SK-N-SH treated with all-trans-retinoic acid at 6 μM for 48 hours (cell line): Measurements from ENCODE around the gene YAF2.

Experiments used
- ATAC-seq: fragments of 200-7000 bp; cut with Tn5 transposase; 3 replicates; pipeline ENCODE4 v1.9.1; 2020; ENCODE audit warnings: mild to moderate bottlenecking, moderate library complexity
- ARNTL ChIP-seq: fragments of 450-650 bp; formaldehyde crosslinking; IDR thresholded peaks from 2 replicates; pipeline ENCODE4 v1.5.0; 2020; ENCODE audit warnings: low read depth, mild to moderate bottlenecking, moderate library complexity, borderline replicate concordance
- BACH2 ChIP-seq: fragments of 250-450 bp; sonication (Bioruptor Pico); IDR thresholded peaks from 2 replicates; pipeline ENCODE4 v1.9.0; 2021; ENCODE audit warnings: mild to moderate bottlenecking, borderline replicate concordance
- CREB5 ChIP-seq: fragments of 250-450 bp; sonication (Bioruptor Pico); IDR thresholded peaks from 2 replicates; pipeline ENCODE4 v1.5.1; 2020; ENCODE audit warnings: low read depth, mild to moderate bottlenecking, moderate library complexity
- CSDC2 ChIP-seq: fragments of 250-450 bp; sonication (Bioruptor Pico); IDR thresholded peaks from 2 replicates; pipeline ENCODE4 v1.5.0; 2020; ENCODE audit warnings: mild to moderate bottlenecking, moderate library complexity
- ESRRG ChIP-seq: fragments of 250-450 bp; sonication (Bioruptor Pico); IDR thresholded peaks from 2 replicates; pipeline ENCODE4 v1.6.1; 2021; ENCODE audit warnings: mild to moderate bottlenecking
- GLIS3 ChIP-seq: fragments of 250-450 bp; sonication (Bioruptor Pico); IDR thresholded peaks from 2 replicates; pipeline ENCODE4 v1.5.0; 2020; ENCODE audit warnings: mild to moderate bottlenecking, moderate library complexity
- ISL1 ChIP-seq: fragments of 250-450 bp; sonication (Bioruptor Pico); IDR thresholded peaks from 2 replicates; pipeline ENCODE4 v2.1.2; 2022; ENCODE audit warnings: mild to moderate bottlenecking, moderate library complexity
- OSR1 ChIP-seq: fragments of 250-450 bp; sonication (Bioruptor Pico); IDR thresholded peaks from 2 replicates; pipeline ENCODE4 v1.8.0; 2022; ENCODE audit warnings: moderate library complexity, mild to moderate bottlenecking, inconsistent platforms
- PATZ1 ChIP-seq: fragments of 250-450 bp; sonication (Bioruptor Pico); IDR thresholded peaks from 2 replicates; pipeline ENCODE4 v1.8.0; 2020; ENCODE audit warnings: mild to moderate bottlenecking, moderate library complexity, borderline replicate concordance
- PPARA ChIP-seq: fragments of 250-450 bp; sonication (Bioruptor Pico); IDR thresholded peaks from 2 replicates; pipeline ENCODE4 v1.5.0; 2020; ENCODE audit warnings: mild to moderate bottlenecking, borderline replicate concordance
- RARB ChIP-seq: fragments of 250-450 bp; sonication (Bioruptor Pico); IDR thresholded peaks from 2 replicates; pipeline ENCODE4 v1.8.0; 2021; ENCODE audit warnings: mild to moderate bottlenecking, moderate library complexity
- SNAI2 ChIP-seq: fragments of 250-450 bp; sonication (Bioruptor Pico); IDR thresholded peaks from 2 replicates; pipeline ENCODE4 v1.5.0; 2020; ENCODE audit warnings: mild to moderate bottlenecking, moderate library complexity
- TCF4 ChIP-seq: fragments of 250-450 bp; sonication (Bioruptor Pico); IDR thresholded peaks from 2 replicates; pipeline ENCODE4 v1.8.0; 2021; ENCODE audit warnings: mild to moderate bottlenecking, moderate library complexity, borderline replicate concordance
- ZC3H10 ChIP-seq: fragments of 250-450 bp; sonication (Bioruptor Pico); IDR thresholded peaks from 2 replicates; pipeline ENCODE4 v1.5.1; 2021; ENCODE audit warnings: mild to moderate bottlenecking, moderate library complexity
- ZFP3 ChIP-seq: fragments of 250-450 bp; sonication (Bioruptor Pico); IDR thresholded peaks from 2 replicates; pipeline ENCODE4 v1.5.0; 2020; ENCODE audit warnings: mild to moderate bottlenecking, moderate library complexity
- ZFP30 ChIP-seq: fragments of 450-650 bp; formaldehyde crosslinking; IDR thresholded peaks from 2 replicates; pipeline ENCODE4 v1.5.0; 2022; ENCODE audit warnings: mild to moderate bottlenecking, moderate library complexity
- ZNF565 ChIP-seq: fragments of 450-650 bp; formaldehyde crosslinking; conservative IDR thresholded peaks from 2 replicates; pipeline ENCODE4 v1.5.0; 2020; ENCODE audit warnings: low read depth, mild to moderate bottlenecking, moderate library complexity
- ZNF70 ChIP-seq: fragments of 450-650 bp; formaldehyde crosslinking; IDR thresholded peaks from 2 replicates; pipeline ENCODE4 v1.5.0; 2020; ENCODE audit warnings: mild to moderate bottlenecking, moderate library complexity
- ZNF8 ChIP-seq: fragments of 450-650 bp; formaldehyde crosslinking; IDR thresholded peaks from 2 replicates; pipeline ENCODE4 v1.5.0; 2020; ENCODE audit warnings: mild to moderate bottlenecking, moderate library complexity
- TF ChIP-seq, protein P1 (sequence below): fragments of 250-450 bp; sonication (Bioruptor Pico); IDR thresholded peaks from 2 replicates; pipeline ENCODE4 v1.5.0; 2020; ENCODE audit warnings: mild to moderate bottlenecking, moderate library complexity
- TF ChIP-seq, protein P2 (sequence below): fragments of 250-450 bp; sonication (Bioruptor Pico); IDR thresholded peaks from 2 replicates; pipeline ENCODE4 v1.5.1; 2021; ENCODE audit warnings: mild to moderate bottlenecking, moderate library complexity

Gene YAF2

DNA sequence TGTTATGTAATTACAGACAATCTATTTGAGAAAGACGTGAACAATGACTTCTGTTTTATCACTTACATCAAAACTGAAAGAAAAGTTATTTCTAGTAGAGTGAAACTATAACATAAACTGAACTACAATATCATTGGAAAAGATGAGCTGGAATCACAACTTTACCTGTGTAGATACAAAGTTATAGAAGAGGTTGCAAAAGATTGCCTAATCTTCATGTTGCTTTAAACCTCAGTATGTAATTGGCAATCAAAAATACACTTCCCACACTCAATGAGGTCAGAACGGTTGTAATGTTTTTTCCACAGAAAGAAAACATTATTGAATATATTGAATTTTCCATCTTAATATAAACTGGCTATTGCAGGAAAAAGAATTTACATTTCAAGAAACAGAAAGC lies 55.7 kb downstream of the YAF2 start:
- no peak for ATAC-seq

GRCh38 chr12:42180990-42181596 lies 57.0 kb downstream of the YAF2 start:
- ATAC-seq: no peak
- TF ChIP-seq ZNF70 (CRISPR knock-in tag) (no peak), OSR1 (CRISPR knock-in tag) (no peak), SNAI2 (no peak), CREB5 (no peak), ZC3H10 (no peak), ESRRG (CRISPR knock-in tag) (no peak)

More for the DNA sequence above, 55.7 kb downstream of the YAF2 start:
- no peak for TF ChIP-seq ZNF565
- TF ChIP-seq ZFP3 (CRISPR knock-in tag): no peak
- TF ChIP-seq ZC3H10: no peak
- no peak for TF ChIP-seq PATZ1
- no peak for TF ChIP-seq PPARA (CRISPR knock-in tag)
- TF ChIP-seq OSR1 (CRISPR knock-in tag): no peak
- no peak for TF ChIP-seq CSDC2
- no peak for TF ChIP-seq BACH2 (CRISPR knock-in tag)
- TF ChIP-seq, protein P1, sequence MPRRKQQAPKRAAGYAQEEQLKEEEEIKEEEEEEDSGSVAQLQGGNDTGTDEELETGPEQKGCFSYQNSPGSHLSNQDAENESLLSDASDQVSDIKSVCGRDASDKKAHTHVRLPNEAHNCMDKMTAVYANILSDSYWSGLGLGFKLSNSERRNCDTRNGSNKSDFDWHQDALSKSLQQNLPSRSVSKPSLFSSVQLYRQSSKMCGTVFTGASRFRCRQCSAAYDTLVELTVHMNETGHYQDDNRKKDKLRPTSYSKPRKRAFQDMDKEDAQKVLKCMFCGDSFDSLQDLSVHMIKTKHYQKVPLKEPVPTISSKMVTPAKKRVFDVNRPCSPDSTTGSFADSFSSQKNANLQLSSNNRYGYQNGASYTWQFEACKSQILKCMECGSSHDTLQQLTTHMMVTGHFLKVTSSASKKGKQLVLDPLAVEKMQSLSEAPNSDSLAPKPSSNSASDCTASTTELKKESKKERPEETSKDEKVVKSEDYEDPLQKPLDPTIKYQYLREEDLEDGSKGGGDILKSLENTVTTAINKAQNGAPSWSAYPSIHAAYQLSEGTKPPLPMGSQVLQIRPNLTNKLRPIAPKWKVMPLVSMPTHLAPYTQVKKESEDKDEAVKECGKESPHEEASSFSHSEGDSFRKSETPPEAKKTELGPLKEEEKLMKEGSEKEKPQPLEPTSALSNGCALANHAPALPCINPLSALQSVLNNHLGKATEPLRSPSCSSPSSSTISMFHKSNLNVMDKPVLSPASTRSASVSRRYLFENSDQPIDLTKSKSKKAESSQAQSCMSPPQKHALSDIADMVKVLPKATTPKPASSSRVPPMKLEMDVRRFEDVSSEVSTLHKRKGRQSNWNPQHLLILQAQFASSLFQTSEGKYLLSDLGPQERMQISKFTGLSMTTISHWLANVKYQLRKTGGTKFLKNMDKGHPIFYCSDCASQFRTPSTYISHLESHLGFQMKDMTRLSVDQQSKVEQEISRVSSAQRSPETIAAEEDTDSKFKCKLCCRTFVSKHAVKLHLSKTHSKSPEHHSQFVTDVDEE (CRISPR knock-in tag): no peak
- TF ChIP-seq ZNF70 (CRISPR knock-in tag): no peak
- no peak for TF ChIP-seq GLIS3 (CRISPR knock-in tag)
- no peak for TF ChIP-seq SNAI2
- TF ChIP-seq RARB (CRISPR knock-in tag): no peak
- TF ChIP-seq, protein P2, sequence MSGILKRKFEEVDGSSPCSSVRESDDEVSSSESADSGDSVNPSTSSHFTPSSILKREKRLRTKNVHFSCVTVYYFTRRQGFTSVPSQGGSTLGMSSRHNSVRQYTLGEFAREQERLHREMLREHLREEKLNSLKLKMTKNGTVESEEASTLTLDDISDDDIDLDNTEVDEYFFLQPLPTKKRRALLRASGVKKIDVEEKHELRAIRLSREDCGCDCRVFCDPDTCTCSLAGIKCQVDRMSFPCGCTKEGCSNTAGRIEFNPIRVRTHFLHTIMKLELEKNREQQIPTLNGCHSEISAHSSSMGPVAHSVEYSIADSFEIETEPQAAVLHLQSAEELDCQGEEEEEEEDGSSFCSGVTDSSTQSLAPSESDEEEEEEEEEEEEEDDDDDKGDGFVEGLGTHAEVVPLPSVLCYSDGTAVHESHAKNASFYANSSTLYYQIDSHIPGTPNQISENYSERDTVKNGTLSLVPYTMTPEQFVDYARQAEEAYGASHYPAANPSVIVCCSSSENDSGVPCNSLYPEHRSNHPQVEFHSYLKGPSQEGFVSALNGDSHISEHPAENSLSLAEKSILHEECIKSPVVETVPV (CRISPR knock-in tag): no peak
- TF ChIP-seq ISL1 (CRISPR knock-in tag): no peak
- no peak for TF ChIP-seq ZFP30
- TF ChIP-seq TCF4 (CRISPR knock-in tag): no peak
- TF ChIP-seq ESRRG (CRISPR knock-in tag): no peak
- TF ChIP-seq ZNF8: no peak
- TF ChIP-seq ARNTL: no peak
- TF ChIP-seq, all 23 proteins: peak for 0

DNA sequence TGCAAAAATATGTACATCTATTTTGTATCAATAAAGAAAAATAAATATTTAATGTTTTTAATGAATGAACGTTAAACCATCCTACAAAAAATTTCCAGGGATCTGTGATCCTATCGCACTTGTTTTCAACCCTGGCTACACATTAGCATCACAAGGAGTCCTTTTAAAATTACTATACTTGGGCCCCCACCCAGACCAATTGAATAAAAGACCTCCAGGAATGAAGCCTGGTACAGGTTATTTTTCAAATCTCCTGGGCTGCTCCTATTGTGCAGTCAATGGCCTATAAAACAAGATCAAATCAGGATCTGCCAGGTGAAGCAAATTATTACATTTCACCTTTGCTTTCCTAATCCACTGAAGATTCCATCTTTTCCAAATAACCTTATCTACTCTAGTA lies 59.9 kb downstream of the YAF2 start:
- ATAC-seq: no peak
- TF ChIP-seq PATZ1 (no peak), GLIS3 (CRISPR knock-in tag) (no peak), ZFP30 (no peak)

DNA sequence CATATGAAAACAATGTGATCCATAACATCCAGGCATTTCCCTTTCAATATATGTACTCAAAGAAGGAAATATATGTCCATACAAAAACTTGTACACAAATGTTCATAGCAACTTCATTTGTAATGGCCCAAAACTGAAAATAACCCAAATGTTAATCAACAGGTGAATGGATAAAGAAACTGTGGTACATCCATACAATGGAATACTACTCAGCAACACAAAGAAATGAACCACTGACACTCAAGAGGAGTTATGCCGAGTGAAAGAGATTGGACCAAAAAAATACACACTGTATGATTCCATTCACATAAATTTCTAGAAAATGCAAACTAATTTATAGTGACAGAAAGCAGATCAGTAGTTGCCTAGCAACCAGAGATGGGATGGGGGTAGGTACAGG lies 63.1 kb downstream of the YAF2 start:
- ATAC-seq: no peak
- TF ChIP-seq ZC3H10 (no peak), ZNF8 (peak; percentile 99), CREB5 (no peak), ARNTL (no peak), ZFP3 (CRISPR knock-in tag) (no peak), OSR1 (CRISPR knock-in tag) (no peak)
